Umbilical cord (tissue), 2 donors: ENCODE data around the gene CTTNBP2. TPM values are rescaled to one million over a fixed set of nuclear protein-coding genes. Genes with fewer than 3 reads are reported as not detected.
A peak's percentile ranks its signal among the peaks of the same experiment; 100 is the strongest.

Experiments
- DNase-seq: peaks from one replicate; pipeline ENCODE4 v3.0.0-alpha.2; 2015; ENCODE audit warnings: low spot score
- total RNA-seq: library from RNA; depleted of rRNA; stranded (reverse); fragments of >200 nt; gene quantifications from one replicate; pipeline ENCODE4 v1.2.3, GENCODE V29; 2014; ENCODE audit warnings: low replicate concordance; ENCODE audit not compliant: insufficient read depth

CTTNBP2 gene
- total RNA-seq, 1 donor from 2014 or later: 6.3 TPM

DNA sequence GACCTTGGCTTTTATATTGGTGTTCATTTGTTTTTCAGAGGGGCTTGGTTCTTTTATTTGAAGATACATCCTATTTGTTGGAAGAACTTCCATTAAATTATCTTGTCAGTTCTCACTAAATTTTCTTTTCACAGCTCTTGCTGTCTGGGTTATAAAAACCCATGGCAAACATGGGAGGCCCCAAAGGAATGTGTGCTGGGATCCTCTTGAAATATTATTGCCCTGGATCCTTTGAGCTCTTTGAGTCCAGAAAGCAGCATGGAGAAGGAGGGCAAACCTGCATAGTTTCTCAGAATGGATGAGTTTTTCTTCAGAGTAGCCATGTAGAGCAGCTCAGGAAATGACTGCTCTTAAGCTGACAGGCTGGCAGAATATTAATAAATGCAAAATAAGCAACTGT lies 187.4 kb downstream of the CTTNBP2 start:
- no peak for DNase-seq

DNA sequence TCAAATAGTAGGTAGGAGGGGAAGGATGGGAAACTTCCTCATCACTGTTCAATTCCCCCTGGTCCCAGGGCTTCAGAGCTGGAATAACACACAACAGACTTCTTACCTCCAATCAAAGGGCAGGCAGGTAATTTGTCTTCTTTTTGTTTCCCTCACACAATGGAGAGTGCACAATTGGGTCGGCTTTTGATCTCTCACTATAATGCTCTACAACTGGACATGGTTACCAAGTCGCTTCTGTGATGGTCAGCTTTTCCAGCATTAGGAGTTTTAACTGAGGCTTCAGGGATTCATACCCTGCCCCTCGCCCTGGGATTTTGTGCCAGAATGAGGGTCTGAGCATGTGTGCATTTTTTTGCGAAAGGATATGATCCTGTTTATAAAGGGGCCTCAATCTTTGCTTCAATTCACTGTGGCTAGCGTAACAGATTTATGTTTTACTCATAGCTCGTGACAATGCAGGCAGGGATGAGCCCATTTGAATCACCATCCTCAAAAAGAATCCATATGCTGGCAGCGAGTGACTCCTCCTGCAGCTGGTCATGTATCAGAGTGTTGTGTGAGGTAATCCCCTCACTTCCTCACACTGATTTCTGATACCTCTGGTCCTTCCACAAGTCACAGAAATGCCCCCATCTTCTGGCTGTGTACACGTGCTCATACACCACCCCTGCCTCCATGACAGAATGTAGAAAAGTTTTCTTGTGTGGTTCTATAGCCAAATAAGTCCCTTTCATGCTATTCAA lies 189.6 kb downstream of the CTTNBP2 start:
- no peak for DNase-seq

DNA sequence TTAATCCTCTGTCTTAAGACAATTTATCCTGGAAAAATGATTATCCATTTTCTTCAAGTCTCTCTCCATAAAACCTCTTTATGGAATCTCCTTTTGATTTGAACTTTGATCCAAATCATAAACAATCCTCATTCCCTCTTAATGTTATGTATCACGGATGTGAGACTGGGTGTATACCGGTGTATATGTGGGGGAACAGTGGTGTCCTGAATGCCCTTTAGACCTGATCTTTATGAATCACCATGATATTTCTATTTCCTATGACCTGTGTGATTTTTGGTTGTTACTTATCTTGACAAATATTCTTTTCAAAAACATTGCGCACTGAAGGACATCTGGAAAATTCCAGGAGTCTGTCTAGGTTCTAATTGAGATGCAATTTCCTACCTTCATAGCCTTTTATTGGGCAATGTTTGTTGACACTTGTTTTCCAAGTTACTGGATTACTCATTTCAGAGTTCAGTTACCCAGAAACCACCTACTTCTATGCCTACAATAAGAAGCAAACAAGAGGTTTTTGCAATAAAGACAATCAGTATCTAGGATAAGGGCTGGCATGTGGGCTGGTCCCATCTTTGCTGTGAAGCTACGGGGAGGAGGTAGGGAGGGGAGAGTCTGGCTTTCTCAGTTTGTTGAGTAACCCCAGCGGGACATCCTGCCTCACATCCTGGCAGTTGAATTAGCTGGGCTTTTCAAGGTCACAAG lies 190.4 kb downstream of the CTTNBP2 start:
- DNase-seq: no peak

DNA sequence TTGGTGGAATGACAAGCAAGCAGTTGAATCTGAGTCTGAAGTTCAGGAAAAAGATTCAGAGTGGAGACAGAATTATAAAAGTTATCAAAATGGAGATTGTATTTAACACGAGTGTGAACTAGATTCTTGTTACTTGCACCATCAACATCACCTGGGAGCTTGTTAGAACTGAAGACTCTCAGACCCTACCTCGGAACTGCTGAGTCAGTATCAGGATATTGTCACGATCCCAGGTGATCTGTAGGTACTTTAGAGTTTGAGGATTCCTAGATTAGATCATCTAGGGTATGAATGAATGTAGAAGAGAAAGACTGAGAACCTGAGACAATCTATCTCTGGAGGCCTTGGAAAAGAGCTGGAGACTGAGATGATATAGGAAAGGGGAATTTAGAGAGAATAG lies 194.1 kb downstream of the CTTNBP2 start:
- no peak for DNase-seq

DNA sequence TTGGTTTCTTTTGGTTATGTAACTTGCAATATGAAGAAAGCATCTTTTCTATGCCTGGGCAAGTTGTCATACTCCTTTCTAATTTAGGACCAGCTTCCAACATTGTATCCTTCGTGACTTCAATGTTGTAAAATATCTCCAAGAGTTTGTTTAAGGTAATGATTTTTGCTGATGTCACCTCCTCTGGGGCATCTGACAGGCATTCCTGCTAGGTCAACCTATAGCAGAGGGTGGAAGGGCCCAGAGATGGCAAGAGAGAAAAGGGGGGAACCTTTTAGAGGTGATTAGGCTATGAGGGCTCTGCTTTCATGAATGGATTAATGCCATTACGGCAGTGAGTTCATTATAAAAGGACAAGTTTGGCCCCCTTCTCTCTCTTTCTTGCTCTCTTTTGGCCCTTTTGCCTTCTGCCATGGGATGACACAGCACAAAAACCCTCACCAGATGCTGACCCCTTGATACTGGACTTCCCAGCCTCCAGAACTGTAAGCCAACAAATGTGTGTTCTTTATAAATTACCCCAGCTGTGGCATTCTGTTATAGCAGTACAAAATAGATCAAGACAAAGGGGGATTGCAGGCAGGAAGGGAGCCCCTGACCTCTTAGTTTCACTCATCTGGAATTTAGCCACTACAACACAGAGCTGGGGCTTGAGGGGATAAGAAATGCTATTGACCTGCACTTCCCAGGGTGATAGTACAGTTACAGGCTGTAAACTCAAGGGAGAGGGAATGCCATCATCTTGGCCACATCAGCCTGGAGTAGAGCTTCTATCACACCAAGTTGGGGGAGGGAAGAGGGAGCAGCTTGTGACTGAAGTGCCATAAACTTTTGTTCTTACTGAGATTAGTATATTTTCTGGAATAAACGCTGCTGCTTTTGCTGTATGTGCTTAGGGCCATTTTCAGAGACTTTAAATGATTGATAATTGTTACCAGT lies 197.5 kb downstream of the CTTNBP2 start:
- no peak for DNase-seq

DNA sequence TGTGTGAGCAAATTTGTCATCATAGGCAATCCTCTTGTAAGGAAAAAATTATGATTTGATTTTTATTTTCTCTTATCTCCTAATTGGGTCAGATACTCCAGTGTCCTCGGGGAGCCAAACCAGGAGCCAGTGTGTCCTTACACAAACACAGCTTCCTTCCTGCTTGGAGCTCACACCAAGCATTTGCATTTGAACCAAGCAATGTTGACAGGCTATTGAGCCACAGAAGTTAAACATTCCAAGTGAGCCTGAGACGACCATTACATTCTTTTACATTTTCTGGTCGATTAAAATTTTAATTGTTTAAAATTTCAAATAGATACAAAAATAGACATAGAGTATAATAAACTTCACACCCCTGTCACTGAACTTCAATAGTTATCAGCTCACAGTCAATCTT lies 198.6 kb downstream of the CTTNBP2 start:
- no peak for DNase-seq

DNA sequence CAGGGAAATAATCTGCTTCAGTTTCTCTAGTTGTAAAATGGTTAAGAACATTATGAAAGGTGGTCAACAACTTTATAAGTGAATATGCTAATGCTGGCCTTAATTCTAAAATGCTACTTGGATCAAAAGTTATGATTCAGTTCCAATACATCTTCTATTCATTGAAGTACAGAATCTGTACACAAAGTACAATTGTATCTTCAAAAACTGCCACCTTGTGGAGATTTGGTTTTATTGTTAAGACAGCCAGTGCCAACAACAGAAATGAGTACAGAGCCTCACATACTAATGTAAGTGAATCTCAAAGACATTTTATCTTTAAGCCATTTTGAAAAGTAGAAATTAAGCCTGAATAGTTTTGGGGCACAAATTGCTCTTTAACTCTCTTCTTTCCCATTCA lies 199.4 kb downstream of the CTTNBP2 start:
- peak; percentile 30 for DNase-seq

DNA sequence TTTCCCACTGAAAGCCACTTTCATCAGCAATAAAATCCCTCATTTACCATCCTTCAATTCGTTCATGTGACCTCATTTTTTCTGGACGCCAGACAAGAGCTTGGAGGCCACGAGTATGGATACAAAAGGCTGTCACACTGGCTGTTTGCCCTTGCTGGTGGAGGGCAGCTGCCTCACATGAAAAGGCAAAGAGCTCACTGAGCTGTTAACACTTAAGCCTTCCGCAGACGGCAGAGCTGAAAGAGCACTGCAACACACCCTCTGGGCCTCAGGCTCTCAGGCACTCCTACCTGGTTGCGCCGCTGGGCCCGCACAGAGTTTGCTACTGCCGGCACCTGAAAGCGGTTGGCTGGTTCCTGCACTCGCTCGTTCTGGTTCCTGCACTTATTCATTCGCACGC lies 199.9 kb downstream of the CTTNBP2 start:
- peak; percentile 13 for DNase-seq

DNA sequence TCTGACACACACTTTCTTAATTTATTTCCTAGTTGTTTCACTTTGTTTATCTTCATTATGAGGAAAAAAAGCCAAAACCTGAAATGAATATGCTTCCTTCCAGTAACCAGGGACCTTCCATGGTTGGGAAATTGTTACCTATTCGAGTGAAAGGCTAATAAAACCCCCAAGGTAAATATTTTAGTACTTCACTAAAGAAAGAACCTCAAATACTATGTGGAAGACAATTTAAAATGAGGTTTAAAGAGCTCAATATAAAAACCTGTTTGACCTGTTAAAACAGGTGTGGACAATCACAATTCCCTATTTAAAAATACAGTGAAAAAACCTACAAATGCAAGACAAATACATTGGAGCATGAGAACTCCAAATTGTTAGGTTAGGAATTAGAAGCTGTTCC lies 200.8 kb downstream of the CTTNBP2 start:
- no peak for DNase-seq

DNA sequence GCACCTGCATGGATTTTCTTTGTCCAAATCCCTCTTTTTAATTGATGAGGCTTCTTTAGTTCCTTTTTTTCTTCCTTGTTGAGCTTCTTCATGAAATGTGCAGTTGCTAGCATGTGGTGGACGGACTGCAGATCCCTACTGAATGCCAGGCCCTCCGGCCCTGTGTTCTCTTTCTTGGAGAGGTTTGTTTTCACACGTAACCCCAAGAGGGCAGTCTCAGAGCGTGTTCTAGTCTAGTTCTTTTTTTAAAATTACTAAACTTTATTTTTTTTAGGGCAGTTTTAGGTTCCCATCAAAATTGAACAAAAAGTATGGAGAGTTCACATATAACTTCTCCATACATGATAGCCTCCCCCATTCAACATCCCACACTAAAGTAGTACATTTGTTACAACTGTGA lies 203.4 kb downstream of the CTTNBP2 start:
- no peak for DNase-seq

DNA sequence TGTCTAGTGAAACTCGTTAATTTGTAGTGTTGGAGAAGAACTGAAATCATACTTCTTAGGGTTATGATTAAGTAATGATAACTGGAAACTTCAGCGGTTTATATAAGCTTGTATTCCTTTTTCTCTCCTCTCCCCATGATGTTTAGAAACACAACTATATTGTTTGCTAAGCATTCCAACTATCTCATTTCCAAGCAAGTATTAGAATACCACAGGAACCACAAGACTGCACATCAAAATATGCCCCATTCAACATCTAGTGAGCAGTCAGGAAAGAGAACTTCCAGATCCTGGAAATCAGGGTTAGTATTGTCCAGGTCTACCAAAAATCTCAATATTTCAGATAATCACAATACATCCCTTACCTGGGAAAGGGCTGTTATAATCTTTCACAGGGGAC lies 205.8 kb downstream of the CTTNBP2 start:
- DNase-seq: no peak

DNA sequence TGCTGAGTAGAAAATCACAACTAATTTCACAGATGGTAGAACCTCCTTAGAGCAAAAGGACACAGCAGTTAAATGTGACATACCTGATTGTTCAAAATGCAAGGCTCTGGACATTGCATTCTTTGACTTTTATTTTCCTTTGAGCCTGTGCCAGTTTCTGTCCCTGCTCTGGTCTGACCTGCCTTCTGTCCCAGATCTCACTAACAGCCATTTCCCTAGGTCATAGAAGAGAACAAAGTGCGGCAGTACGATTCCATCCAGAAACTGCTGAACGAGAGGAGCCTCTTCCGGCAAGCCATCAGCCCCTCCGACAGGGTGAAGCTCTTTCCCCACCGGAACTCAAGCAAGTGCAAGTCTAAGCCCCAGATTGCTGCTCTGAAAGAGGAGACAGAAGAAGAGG lies 206.6 kb downstream of the CTTNBP2 start:
- no peak for DNase-seq

DNA sequence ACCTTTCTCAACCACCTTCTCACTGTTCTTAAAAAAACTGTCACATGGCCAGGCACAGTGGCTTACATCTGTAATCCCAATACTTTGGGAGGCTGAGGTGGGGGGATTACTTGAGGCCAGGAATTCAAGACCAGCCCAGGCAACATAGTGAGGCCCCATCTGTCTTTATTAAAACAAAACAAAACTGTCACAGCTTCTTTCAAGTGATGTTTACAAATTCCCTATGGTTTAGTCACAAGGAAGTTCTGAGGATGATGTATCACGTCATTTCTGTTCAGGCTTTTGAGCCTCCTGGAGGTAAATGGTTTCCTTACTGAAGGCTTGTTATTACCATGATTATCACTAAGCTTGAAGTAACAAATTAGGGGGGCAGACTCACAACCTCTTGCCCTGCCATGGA lies 207.2 kb downstream of the CTTNBP2 start:
- DNase-seq: no peak

DNA sequence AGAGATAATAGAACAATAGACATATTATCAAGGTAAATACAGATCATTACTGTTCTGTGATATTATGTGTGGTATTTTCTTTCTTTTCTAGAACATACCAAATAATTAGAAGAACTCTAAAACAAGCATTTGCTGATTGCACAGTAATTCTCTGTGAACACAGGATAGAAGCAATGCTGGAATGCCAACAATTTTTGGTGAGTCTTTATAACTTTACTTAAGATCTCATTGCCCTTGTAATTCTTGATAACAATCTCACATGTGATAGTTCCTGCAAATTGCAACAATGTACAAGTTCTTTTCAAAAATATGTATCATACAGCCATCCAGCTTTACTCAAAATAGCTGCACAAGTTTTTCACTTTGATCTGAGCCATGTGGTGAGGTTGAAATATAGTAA lies 207.9 kb downstream of the CTTNBP2 start:
- peak; percentile 20 for DNase-seq

DNA sequence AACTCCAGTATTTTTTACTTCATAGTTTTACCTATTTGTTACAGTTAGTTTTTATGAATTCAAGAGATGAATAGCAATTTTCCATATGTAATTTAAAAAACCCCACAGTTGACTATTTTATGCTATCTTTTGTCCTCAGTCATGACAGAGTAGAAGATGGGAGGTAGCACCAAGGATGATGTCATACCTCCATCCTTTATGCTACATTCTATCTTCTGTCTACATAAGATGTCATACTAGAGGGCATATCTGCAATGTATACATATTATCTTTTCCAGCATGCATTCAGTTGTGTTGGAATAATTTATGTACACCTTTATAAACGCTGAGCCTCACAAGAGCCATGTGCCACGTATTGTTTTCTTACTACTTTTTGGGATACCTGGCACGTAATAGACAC lies 209.2 kb downstream of the CTTNBP2 start:
- no peak for DNase-seq

DNA sequence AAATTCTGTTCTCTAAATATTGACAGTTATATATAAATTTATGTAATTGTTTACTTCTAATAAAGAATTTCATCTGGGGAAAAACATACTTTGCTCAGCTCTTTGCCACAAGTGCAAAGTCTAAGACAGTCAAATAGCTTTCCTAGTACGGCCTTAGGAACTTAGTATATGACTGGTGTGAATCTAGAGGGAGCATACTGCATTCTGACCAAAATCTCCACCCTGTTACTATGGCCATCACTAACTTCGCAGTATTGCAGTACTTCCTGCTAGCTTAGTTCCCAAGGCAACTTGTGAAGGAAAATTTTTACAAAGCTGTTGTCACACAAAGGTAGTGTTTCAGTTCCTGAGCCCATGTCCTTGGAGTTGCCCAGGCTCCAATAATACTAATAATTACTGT lies 211.9 kb downstream of the CTTNBP2 start:
- DNase-seq: no peak
